K562 (cell line): Measurements from ENCODE around the gene KANK4. TPM values are rescaled to one million over a fixed set of nuclear protein-coding genes. Genes with fewer than 3 reads are reported as not detected.
A peak's percentile ranks its signal among the peaks of the same experiment; 100 is the strongest.

Experiments used
- ATAC-seq: fragments of 200-7000 bp; cut with Tn5 transposase; 3 replicates; pipeline ENCODE4 v1.9.1; 2020; ENCODE audit warnings: moderate library complexity
- BruUV-seq: library from RNA; stranded (reverse); fragments of 400-500 nt; replicated peaks from 2 replicates; lab custom pipeline; 2021; lab: Mats Ljungman, UMichigan
- CTCF ChIA-PET: fragments of 300-600 bp; formaldehyde crosslinking; extraction: SDS; loops from one replicate; lab custom pipeline; 2021; ENCODE audit warnings: low intra/inter-chr PET ratio; lab: Yijun Ruan, JAX
- POLR2A ChIA-PET: fragments of 300-600, 350-650 bp; sonication (Branson Sonifier 250); formaldehyde crosslinking; extraction: SDS; loops from one replicate; lab custom pipeline; 2021; ENCODE audit warnings: antibody characterized with exemption, inconsistent platforms; lab: Yijun Ruan, JAX
- DNase-seq, 4 experiments: peaks; one replicate each; pipeline versions ENCODE4 v3.0.0 to v3.0.0-alpha.2; 2011 to 2018; ENCODE audit warnings: low spot score in 3 of 4, mixed read lengths in 3 of 4; ENCODE audit errors: extremely low read depth in 1 of 4
- FAIRE-seq: peaks from 2 replicates; lab custom pipeline; 2011; peaks lifted over from hg19 to GRCh38; lab: Jason Lieb, UNC
- H2AFZ ChIP-seq: 2 replicates; pipeline ENCODE4 v1.6.0; 2011; ENCODE audit warnings: low read depth, low read length, control low read depth, inconsistent platforms
- H3K27ac ChIP-seq: fragments of 200-600 bp; 3 replicates; pipeline ENCODE4 v1.8.0; 2011; ENCODE audit warnings: low read depth, mild to moderate bottlenecking, control low read depth, inconsistent platforms, low read length, moderate library complexity, mixed read lengths; ENCODE audit errors: extremely low read depth
- H3K27me3 ChIP-seq, 2 experiments: fragments of 300-600 bp in 1 of 2; 2 replicates in 1 of 2; 3 replicates in 1 of 2; pipeline versions ENCODE4 v1.6.0 to v1.8.0; 2011; ENCODE audit warnings: inconsistent platforms in 2 of 2, low read length in 2 of 2, mild to moderate bottlenecking in 1 of 2, mixed read lengths in 1 of 2, moderate library complexity in 1 of 2; ENCODE audit not compliant: control insufficient read depth in 2 of 2, insufficient read depth in 2 of 2
- H3K36me3 ChIP-seq: fragments of 300-600 bp; 3 replicates; pipeline ENCODE4 v1.8.0; 2011; ENCODE audit warnings: mild to moderate bottlenecking, low read length, inconsistent platforms; ENCODE audit not compliant: control insufficient read depth, insufficient read depth
- H3K4me1 ChIP-seq, 2 experiments: fragments of 200-600 bp in 1 of 2; replicated peaks in 1 of 2; 2 replicates in 1 of 2; 3 replicates in 1 of 2; pipeline versions ENCODE4 v1.5.1 to v1.8.0; 2011; ENCODE audit warnings: inconsistent platforms in 2 of 2, low read length in 2 of 2, mild to moderate bottlenecking in 1 of 2, mixed read lengths in 1 of 2, moderate library complexity in 1 of 2; ENCODE audit not compliant: control insufficient read depth in 2 of 2, insufficient read depth in 2 of 2
- H3K4me2 ChIP-seq: 2 replicates; pipeline ENCODE4 v1.6.1; 2011; ENCODE audit warnings: low read length, control low read depth, inconsistent platforms, mixed read lengths; ENCODE audit not compliant: insufficient read depth
- H3K4me3 ChIP-seq: fragments of 200-600 bp; sonication (generic), shearing (Covaris generic); 2 replicates; pipeline ENCODE4 v1.5.1; 2016; ENCODE audit warnings: control low read depth, inconsistent platforms
- H3K79me2 ChIP-seq: fragments of 200-600 bp; 3 replicates; pipeline ENCODE4 v1.8.0; 2011; ENCODE audit warnings: low read length, inconsistent platforms; ENCODE audit not compliant: control insufficient read depth, insufficient read depth
- H3K9ac ChIP-seq, 2 experiments: 2 replicates each; pipeline versions ENCODE4 v1.6.0 to v1.6.1; 2011; ENCODE audit warnings: low read depth in 2 of 2, low read length in 2 of 2, control low read depth in 1 of 2, inconsistent platforms in 1 of 2, mild to moderate bottlenecking in 1 of 2, mixed read lengths in 1 of 2; ENCODE audit not compliant: insufficient read depth in 1 of 2
- H3K9me1 ChIP-seq: one replicate; pipeline ENCODE4 v1.6.0; 2011; ENCODE audit warnings: inconsistent platforms, mild to moderate bottlenecking, low read length, moderate library complexity; ENCODE audit not compliant: control insufficient read depth, insufficient read depth
- H3K9me3 ChIP-seq: replicated peaks from 2 replicates; pipeline ENCODE4 v1.5.1; 2011; ENCODE audit warnings: low read depth, low read length, inconsistent platforms; ENCODE audit not compliant: control insufficient read depth, insufficient read depth
- H4K20me1 ChIP-seq: replicated peaks from 2 replicates; pipeline ENCODE4 v1.6.1; 2011; ENCODE audit warnings: low read length, inconsistent platforms, mixed read lengths; ENCODE audit not compliant: control insufficient read depth, insufficient read depth
- C11orf30 ChIP-seq: fragments of 450-650 bp; IDR thresholded peaks from 2 replicates; pipeline ENCODE4 v1.6.1; 2016; ENCODE audit warnings: low read depth, mild to moderate bottlenecking
- FOXA3 ChIP-seq, 2 experiments: fragments of 450-650 bp in 1 of 2; sonication (generic) in 1 of 2; formaldehyde crosslinking; IDR thresholded peaks in 1 of 2; conservative IDR thresholded peaks in 1 of 2; 2 replicates each; pipeline versions ENCODE4 v1.4.0 to v1.8.0; 2020 to 2022; ENCODE audit warnings: mild to moderate bottlenecking in 2 of 2, missing genetic modification reagents in 1 of 2
- HOXB6 ChIP-seq: fragments of 250-450 bp; sonication (Bioruptor Pico); IDR thresholded peaks from 2 replicates; pipeline ENCODE4 v1.5.1; 2022; ENCODE audit warnings: mild to moderate bottlenecking, borderline replicate concordance
- KLF10 ChIP-seq: fragments of 250-450 bp; sonication (Bioruptor Pico); IDR thresholded peaks from 2 replicates; pipeline ENCODE4 v1.6.1; 2021; ENCODE audit warnings: matching md5 sums
- MCM2 ChIP-seq: fragments of 450-650 bp; IDR thresholded peaks from 2 replicates; pipeline ENCODE4 v1.6.1; 2017; ENCODE audit warnings: low read depth, mild to moderate bottlenecking
- NCOA6 ChIP-seq: fragments of 450-650 bp; IDR thresholded peaks from 2 replicates; pipeline ENCODE4 v1.6.1; 2017; ENCODE audit warnings: mild to moderate bottlenecking
- RBM17 ChIP-seq: fragments of 200-400 bp; formaldehyde crosslinking; IDR thresholded peaks from 2 replicates; pipeline ENCODE4 v1.6.1; 2017; ENCODE audit warnings: low read depth, mild to moderate bottlenecking, low read length, borderline replicate concordance
- RFX7 ChIP-seq: fragments of 250-450 bp; sonication (Bioruptor Pico); IDR thresholded peaks from 2 replicates; pipeline ENCODE4 v1.5.1; 2021; ENCODE audit warnings: mild to moderate bottlenecking
- ZKSCAN8 ChIP-seq: fragments of 200-800 bp; sonication (Bioruptor generic); IDR thresholded peaks from 2 replicates; pipeline ENCODE4 v1.6.1; 2016; ENCODE audit warnings: missing genetic modification characterization, missing compliant biosample characterization
- ZNF253 ChIP-seq: fragments of 250-450 bp; sonication (Bioruptor Pico); conservative IDR thresholded peaks from 2 replicates; pipeline ENCODE4 v1.6.1; 2021; ENCODE audit warnings: mild to moderate bottlenecking
- ZNF316 ChIP-seq: fragments of 450-650 bp; IDR thresholded peaks from 2 replicates; pipeline ENCODE4 v1.6.1; 2016
- ZNF695 ChIP-seq: fragments of 450-650 bp; formaldehyde crosslinking; IDR thresholded peaks from 2 replicates; pipeline ENCODE4 v1.4.0; 2020; ENCODE audit warnings: mild to moderate bottlenecking, moderate library complexity
- WGBS: fragments of 100-300 bp; shearing (Covaris generic); methylation state at CpG from one replicate; pipeline ENCODE4 v1.1.6; 2016; ENCODE audit warnings: low coverage, mixed read lengths; ENCODE audit not compliant: insufficient coverage; ENCODE audit errors: missing lambda C conversion rate; 5-methylcytosine and 5-hydroxymethylcytosine counted together
- in situ Hi-C: fragments of 300-500 bp; cut with MboI; formaldehyde crosslinking; loops from 4 replicates; pipeline ENCODE4 v1.15.0; 2018; ENCODE audit warnings: inconsistent platforms, mixed read lengths
- intact Hi-C: fragments of 100-400 bp; cut with micrococcal nuclease; formaldehyde crosslinking; loops from 2 replicates; pipeline ENCODE4 v1.14.2; 2022
- polyA plus RNA-seq, 8 experiments: library from polyadenylated mRNA; depleted of rRNA in 4 of 8; stranded (reverse) in 5 of 8; unstranded in 3 of 8; fragments of >200 nt; fragmentation: Nextera tagmentation in 2 of 8; fragmentation: Illumina TruSeq in 1 of 8; extraction: Ambion mirVana in 2 of 8; extraction: Trizol in 1 of 8; gene quantifications; 2 replicates each; pipeline versions ENCODE4 v1.2.1 to v1.2.3, GENCODE V29; 2011 to 2014; ENCODE audit warnings: inconsistent platforms in 1 of 8, missing spikeins in 1 of 8
- total RNA-seq, 7 experiments: library from RNA; depleted of rRNA in 6 of 7; stranded (reverse); fragments of >200 nt in 6 of 7; fragmentation: Illumina TruSeq in 2 of 7; extraction: Trizol in 2 of 7; gene quantifications; 2 replicates each; pipeline versions ENCODE4 v1.2.1 to v1.2.3, GENCODE V29; 2011 to 2021; ENCODE audit warnings: low replicate concordance in 1 of 7
- TF ChIP-seq, protein P1 (sequence below): fragments of 450-650 bp; IDR thresholded peaks from 2 replicates; pipeline ENCODE4 v1.6.1; 2018; ENCODE audit warnings: mild to moderate bottlenecking, low read depth; ENCODE audit not compliant: partially characterized antibody
- TF ChIP-seq, protein P2 (sequence below), 2 experiments: fragments of 150-350 bp in 1 of 2; IDR thresholded peaks; 2 replicates each; pipeline ENCODE4 v1.6.1; 2012 to 2016; ENCODE audit warnings: low read depth in 2 of 2, low read length in 2 of 2, mild to moderate bottlenecking in 1 of 2, moderate library complexity in 1 of 2

KANK4 gene
- total and polyA plus RNA-seq, 9 of the 15 experiments (the other 6 are each of a cell fraction or from before 2014, with no cell fraction given), result not detected

- TF ChIP-seq ZNF253 (CRISPR knock-in tag), result no peak
- no peak for TF ChIP-seq HOXB6 (CRISPR knock-in tag)
Observed at GRCh38 chr1:62318320-62318755, 896 bp downstream of the KANK4 start (continued).

- H3K4me3 ChIP-seq, result no peak overlapping the region
- CTCF ChIA-PET, result no interaction called here
- intact Hi-C loops, result no loop called here
- no peak overlapping the region for H3K9ac ChIP-seq
- no peaks in the 10 kb centered on the region for H3K9me3 ChIP-seq
- H3K36me3 ChIP-seq, result no peaks in the 10 kb centered on the region
- no peak overlapping the region for H2AFZ ChIP-seq
- H4K20me1 ChIP-seq, result no peaks in the 10 kb centered on the region
- in situ Hi-C loops, result no loop called here
- no peaks in the 10 kb centered on the region for H3K79me2 ChIP-seq
- 2% methylated on average over 9 of the region's 9 CpGs for WGBS
- FAIRE-seq (no peak), ATAC-seq (no peak), DNase-seq (no peak)
- H3K4me2 ChIP-seq, result no peak overlapping the region
- H3K27ac ChIP-seq, result no peak overlapping the region
- no peaks in the 10 kb centered on the region for H3K4me1 ChIP-seq
- no TSS peak for BruUV-seq
- no peaks in the 10 kb centered on the region for H3K9me1 ChIP-seq
- POLR2A ChIA-PET, result interaction anchor here (1.0 kb wide), 1 partner anchor 16 kb away, joined by 4 read pairs; no protein-coding TSS in a partner anchor
- peaks cover 23 to 71% of the 10 kb centered on the region in 2 experiments; a peak in 4 of 5 replicates for H3K27me3 ChIP-seq
- TF ChIP-seq, protein P1, sequence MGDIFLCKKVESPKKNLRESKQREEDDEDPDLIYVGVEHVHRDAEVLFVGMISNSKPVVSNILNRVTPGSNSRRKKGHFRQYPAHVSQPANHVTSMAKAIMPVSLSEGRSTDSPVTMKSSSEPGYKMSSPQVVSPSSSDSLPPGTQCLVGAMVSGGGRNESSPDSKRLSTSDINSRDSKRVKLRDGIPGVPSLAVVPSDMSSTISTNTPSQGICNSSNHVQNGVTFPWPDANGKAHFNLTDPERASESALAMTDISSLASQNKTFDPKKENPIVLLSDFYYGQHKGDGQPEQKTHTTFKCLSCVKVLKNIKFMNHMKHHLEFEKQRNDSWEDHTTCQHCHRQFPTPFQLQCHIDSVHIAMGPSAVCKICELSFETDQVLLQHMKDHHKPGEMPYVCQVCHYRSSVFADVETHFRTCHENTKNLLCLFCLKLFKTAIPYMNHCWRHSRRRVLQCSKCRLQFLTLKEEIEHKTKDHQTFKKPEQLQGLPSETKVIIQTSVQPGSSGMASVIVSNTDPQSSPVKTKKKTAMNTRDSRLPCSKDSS, result no peak
- no peak for TF ChIP-seq RFX7
- no peak for TF ChIP-seq KLF10 (CRISPR knock-in tag)
- 0 out of 2 replicates have a peak, but pooled peaks have one; percentile 6 for TF ChIP-seq C11orf30
- no peak for TF ChIP-seq NCOA6
- TF ChIP-seq ZKSCAN8 (CRISPR knock-in tag), result no peak
- TF ChIP-seq, protein P2, sequence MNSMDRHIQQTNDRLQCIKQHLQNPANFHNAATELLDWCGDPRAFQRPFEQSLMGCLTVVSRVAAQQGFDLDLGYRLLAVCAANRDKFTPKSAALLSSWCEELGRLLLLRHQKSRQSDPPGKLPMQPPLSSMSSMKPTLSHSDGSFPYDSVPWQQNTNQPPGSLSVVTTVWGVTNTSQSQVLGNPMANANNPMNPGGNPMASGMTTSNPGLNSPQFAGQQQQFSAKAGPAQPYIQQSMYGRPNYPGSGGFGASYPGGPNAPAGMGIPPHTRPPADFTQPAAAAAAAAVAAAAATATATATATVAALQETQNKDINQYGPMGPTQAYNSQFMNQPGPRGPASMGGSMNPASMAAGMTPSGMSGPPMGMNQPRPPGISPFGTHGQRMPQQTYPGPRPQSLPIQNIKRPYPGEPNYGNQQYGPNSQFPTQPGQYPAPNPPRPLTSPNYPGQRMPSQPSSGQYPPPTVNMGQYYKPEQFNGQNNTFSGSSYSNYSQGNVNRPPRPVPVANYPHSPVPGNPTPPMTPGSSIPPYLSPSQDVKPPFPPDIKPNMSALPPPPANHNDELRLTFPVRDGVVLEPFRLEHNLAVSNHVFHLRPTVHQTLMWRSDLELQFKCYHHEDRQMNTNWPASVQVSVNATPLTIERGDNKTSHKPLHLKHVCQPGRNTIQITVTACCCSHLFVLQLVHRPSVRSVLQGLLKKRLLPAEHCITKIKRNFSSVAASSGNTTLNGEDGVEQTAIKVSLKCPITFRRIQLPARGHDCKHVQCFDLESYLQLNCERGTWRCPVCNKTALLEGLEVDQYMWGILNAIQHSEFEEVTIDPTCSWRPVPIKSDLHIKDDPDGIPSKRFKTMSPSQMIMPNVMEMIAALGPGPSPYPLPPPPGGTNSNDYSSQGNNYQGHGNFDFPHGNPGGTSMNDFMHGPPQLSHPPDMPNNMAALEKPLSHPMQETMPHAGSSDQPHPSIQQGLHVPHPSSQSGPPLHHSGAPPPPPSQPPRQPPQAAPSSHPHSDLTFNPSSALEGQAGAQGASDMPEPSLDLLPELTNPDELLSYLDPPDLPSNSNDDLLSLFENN (IDR thresholded peaks at IDR 0.05; ENCODE audit: low read depth in 2 of 2, low read length in 2 of 2), result no peak
- no peak for TF ChIP-seq ZNF695 (CRISPR knock-in tag)
- no peak for TF ChIP-seq FOXA3 (CRISPR knock-in tag; conservative IDR thresholded peaks at IDR 0.05 in 1 of 2, IDR thresholded peaks at IDR 0.05 in 1 of 2)
- TF ChIP-seq RBM17, result no peak
- TF ChIP-seq ZNF316, result 0 out of 2 replicates have a peak, but pooled peaks have one; percentile 32
- TF ChIP-seq MCM2, result no peak
Observed at GRCh38 chr1:62317021-62317768, 2.0 kb downstream of the KANK4 start.
